ENCODE measurements around the gene DISC1.

- TF ChIP-seq CTCF (conservative IDR thresholded peaks at IDR 0.05 in 1 of 2, IDR thresholded peaks at IDR 0.05 in 1 of 2; ENCODE audit: extremely low read depth in 1 of 2, insufficient read depth in 1 of 2, low read depth in 1 of 2, low read length in 2 of 2) (no peak), EZH2 (IDR thresholded peaks at IDR 0.05; ENCODE audit: borderline replicate concordance, low read length) (no peak)
Observed at GRCh38 chr1:231933711-231934626, 307.4 kb downstream of the DISC1 start.
